C4-2B (cell line): ENCODE data around the gene APBB3.
"Not testable (repeated sequence)": the region's sequence is repeated elsewhere in the genome, so short reads cannot be mapped to it uniquely, and the experiment has no call there.

Experiments used
- H3K27ac ChIP-seq: fragments of 450-650 bp; 2 replicates; pipeline ENCODE4 v1.5.1; 2017
- CTCF ChIP-seq: fragments of 450-650 bp; conservative IDR thresholded peaks from 2 replicates; pipeline ENCODE4 v1.5.1; 2017; ENCODE audit warnings: mild to moderate bottlenecking
- ZFX ChIP-seq: fragments of 450-650 bp; IDR thresholded peaks from 2 replicates; pipeline ENCODE4 v1.6.1; 2017

Gene APBB3

GRCh38 chr5:140590861-140591260, 26.5 kb upstream of the APBB3 start:
- H3K27ac ChIP-seq: no peak overlapping the region
- TF ChIP-seq CTCF (no peak), ZFX (no peak)

DNA sequence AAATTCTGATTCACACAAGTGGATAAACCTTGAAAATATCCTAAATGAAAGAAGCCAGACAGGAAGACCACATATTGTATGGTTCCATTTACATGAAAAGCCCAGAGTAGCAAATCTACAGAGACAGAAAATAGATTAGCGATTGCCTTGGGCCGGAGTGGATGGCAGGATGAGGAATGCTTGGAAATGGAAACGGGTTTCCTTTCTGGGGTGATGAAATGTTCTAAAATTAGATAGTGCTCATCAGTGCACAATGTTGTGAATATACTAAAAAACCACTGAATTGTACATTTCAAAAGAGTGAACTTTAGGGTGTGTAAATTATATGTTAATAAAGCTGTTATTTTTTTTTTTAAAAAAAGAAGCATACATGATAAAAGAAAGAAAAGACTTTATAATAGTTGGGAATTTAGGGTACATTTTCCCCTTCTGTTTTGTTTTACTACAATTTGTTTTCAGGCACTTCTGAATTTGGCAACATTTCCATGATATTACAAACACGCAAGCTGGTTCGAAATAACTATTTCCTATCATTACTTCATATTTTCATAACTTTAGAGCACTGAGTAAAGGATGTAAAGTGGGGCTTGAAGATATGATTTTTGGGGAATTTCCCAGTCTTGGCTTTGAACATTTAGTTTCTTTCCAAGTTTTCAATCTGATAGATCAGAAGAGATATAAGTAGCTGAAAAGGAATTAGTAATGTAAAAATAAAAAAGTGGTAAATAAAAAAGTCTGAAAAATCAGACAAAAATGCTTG, 24.1 kb upstream of the APBB3 start:
- no peak for TF ChIP-seq ZFX
- no peak for TF ChIP-seq CTCF
- no peak overlapping the region for H3K27ac ChIP-seq

DNA sequence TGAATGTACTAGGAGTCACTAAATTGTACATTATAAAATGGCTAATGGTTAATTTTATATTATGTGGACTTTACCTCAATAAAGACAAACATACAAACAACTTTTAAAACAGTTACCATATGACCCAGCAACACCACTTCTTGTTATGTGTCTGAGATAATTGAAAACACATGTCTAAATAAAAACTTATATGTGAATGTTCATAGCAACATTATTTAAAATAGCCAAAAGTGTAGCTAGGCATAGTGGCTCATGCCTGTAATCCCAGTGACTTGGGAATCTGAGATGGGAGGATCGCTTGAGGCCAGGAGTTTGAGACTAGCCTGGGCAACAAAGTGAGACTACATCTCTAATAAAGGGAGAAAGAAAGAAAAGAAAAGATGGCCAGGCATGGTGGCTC, 23.1 kb upstream of the APBB3 start:
- TF ChIP-seq CTCF (no peak), ZFX (no peak)
- no peak overlapping the region for H3K27ac ChIP-seq

DNA sequence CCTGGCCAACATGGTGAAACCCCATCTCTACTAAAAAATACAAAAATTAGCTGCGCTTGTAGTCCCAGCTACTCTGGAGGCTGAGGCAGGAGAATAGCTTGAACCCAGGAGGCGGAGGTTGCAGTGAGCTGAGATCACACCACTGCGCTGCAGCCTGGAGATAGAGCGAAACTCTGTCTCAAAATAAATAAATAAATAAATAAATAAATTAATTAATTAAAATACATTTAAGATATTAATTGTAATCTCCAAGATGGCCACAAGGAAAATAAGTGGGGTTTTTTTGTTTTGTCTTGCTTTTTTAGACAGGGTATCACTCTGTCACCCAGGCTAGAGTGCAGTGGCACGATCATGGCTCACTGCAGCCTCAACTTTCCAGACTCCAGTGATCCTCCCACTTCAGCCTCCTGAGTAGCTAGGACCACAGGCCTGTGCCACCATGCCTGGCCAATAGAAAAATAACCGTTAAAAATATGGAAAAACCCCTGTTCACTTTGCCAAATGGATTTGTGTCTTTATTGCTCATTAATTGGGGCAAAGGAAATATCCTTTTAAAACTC, 14.9 kb upstream of the APBB3 start:
- H3K27ac ChIP-seq: not testable (repeated sequence)

GRCh38 chr5:140576776-140577201, 12.4 kb upstream of the APBB3 start:
- no peak overlapping the region for H3K27ac ChIP-seq
- no peak for TF ChIP-seq CTCF
- TF ChIP-seq ZFX: no peak

DNA sequence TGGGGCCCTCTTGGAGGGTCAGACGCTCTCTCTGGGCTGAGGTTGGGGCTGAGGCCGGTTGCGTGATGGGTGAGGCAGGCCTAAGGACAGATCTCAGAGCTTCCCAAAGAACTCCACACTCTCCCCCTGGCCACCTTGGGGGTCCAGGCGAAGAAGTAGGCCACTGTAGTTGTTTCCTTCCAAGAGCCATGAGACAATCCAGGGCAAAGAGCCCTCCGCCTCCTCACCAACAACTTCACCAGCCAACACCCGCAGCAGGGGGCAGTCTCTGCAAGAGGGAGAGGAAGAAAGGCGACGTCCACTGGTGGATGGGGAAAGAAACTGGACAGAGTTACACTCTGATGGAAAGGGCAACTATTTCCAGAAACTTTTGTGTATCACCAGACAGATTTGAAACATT, 10.9 kb upstream of the APBB3 start:
- H3K27ac ChIP-seq: no peak overlapping the region
- TF ChIP-seq CTCF (no peak; the same call in 1 of the 2 replicates), ZFX (no peak)

DNA sequence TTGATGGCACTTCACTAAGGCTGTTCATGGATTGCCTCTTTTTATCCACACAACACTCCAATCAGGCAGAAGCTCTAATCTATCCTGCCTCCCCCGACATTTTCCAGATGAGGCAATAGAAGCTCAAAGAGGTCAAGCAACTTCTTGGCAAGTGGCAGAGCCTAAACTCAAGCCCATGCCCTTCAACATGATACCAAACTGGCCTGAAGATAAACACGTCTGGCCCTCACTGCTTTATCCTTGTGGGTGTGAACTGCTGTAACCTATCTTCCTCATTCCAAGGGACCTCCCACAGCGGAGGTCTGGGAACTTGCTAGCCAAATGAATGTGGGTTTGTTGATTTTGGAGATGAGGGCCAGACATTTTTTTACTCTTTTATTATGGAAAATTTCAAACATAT, 9.8 kb upstream of the APBB3 start:
- no peak overlapping the region for H3K27ac ChIP-seq
- TF ChIP-seq ZFX: no peak
- TF ChIP-seq CTCF: no peak

DNA sequence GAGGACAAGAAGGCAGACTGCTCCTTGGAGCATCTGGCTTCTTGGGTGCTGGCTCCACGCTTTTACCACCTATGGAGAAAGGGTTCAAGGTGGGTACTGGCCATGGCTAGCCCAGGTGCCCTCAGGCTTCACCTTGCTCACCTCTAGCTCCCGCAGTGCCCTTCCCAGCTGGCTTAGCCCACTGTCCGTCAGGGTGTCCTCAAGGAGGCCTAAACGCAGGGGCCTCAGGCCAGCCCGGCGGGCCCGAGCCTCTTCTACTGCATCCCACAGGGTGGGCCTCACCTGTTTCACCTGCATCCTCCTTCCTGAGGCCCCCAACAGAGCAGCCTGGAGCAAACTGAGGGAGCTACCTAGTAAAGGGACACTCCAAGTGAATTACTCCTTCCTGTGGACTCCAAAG, 9.3 kb upstream of the APBB3 start:
- no peak for TF ChIP-seq ZFX
- no peak for TF ChIP-seq CTCF
- no peak overlapping the region for H3K27ac ChIP-seq
